Measurements from ENCODE around the gene NEB. TPM values are rescaled to one million over a fixed set of nuclear protein-coding genes. Genes with fewer than 3 reads are reported as not detected.

Gene NEB
- total and polyA plus RNA-seq, 2 of the 13 experiments (the other 11 are each of a cell fraction or from before 2014, with no cell fraction given) = 0.21 to 0.24 TPM

DNA sequence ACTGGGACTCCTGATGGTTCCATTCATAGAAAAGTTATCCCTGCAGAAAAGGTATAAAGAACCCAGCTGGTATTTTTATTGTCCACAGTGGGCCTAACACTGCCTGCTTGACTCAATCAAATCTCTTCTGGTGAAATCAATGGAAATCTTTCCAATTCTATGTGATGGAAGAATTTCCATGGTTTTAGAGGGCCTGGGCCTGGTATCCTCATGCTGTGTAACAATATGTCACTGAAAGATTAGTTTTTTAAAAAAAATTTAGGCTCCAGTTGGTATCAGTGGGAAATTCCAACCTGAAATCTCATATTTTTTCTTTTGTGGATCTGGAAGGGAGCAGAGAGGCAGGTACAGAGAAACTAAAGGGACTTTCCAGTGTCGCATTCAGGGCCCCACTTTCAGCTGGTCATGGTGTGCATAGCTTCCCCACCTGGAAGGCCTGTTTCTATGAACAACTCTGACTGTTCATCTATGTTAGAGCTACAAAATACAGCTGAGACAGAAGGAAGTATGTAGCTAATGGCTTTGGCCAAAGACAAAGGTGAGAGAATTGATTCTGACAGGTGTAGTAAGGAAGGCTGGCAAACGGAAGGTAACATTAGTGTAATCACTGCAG is 20.9 kb downstream of the NEB start:
- ChIA-PET CTCF (ENCODE audit: low intra/inter-chr PET ratio, low total read pairs) (no interaction called here), POLR2A (no interaction called here)
- no peak for ATAC-seq
- in situ Hi-C loops (cut with HindIII; ENCODE audit: extremely low pct_ligation_motif_present, low pct_unique_long_range_greater_than_20kb) (no loop called here), intact Hi-C loops (cut with micrococcal nuclease; ENCODE audit: unreplicated experiment) (no loop called here)
- no peak for DNase-seq (ENCODE audit: low spot score)
- Histone ChIP-seq H3K4me1 (ENCODE audit: insufficient read depth, low read length) (no peaks in the 10 kb centered on the region), H3K4me3 (replicated peaks in 1 of 3; ENCODE audit: insufficient read depth in 1 of 3, low read depth in 2 of 3, low read length in 3 of 3) (no peak overlapping the region), H3K27me3 (ENCODE audit: control insufficient read depth in 1 of 2, insufficient read depth in 2 of 2, low read length in 2 of 2) (peaks cover 0 to 12% of the 10 kb centered on the region in 2 experiments; a peak in 1 of 5 replicates), H3K9me3 (ENCODE audit: low read length) (no peaks in the 10 kb centered on the region), H3K4me2 (ENCODE audit: low read depth, low read length) (no peak overlapping the region), H2AFZ (ENCODE audit: low read length) (no peak overlapping the region), H3K36me3 (replicated peaks in 1 of 2; ENCODE audit: control insufficient read depth in 1 of 2, insufficient read depth in 2 of 2, low read length in 2 of 2) (no peaks in the 10 kb centered on the region), H4K20me1 (ENCODE audit: insufficient read depth, low read length) (no peaks in the 10 kb centered on the region), H3K9ac (ENCODE audit: insufficient read depth, low read depth, low read length) (no peak overlapping the region), H3K27ac (ENCODE audit: extremely low read length, insufficient read depth, low read length) (no peak overlapping the region), H3K79me2 (ENCODE audit: insufficient read depth, low read length) (no peaks in the 10 kb centered on the region)
- 60% methylated on average over 2 of the region's 2 CpGs for WGBS (ENCODE audit: low lambda C conversion rate)
- BruUV-seq (replicated peaks) = no TSS peak
- no peak for TF ChIP-seq YEATS4 (CRISPR knock-in tag; IDR thresholded peaks at IDR 0.05; ENCODE audit: borderline replicate concordance)
- TF ChIP-seq MYPOP (CRISPR knock-in tag; IDR thresholded peaks at IDR 0.05) = no peak
- no peak for TF ChIP-seq HIVEP1 (CRISPR knock-in tag; IDR thresholded peaks at IDR 0.05)
- no peak for TF ChIP-seq FOXK1 (CRISPR knock-in tag; IDR thresholded peaks at IDR 0.05; ENCODE audit: borderline replicate concordance, low read depth)
- TF ChIP-seq ZNF510 (CRISPR knock-in tag; IDR thresholded peaks at IDR 0.05; ENCODE audit: low read depth) = no peak
- TF ChIP-seq NFAT5 (CRISPR knock-in tag; IDR thresholded peaks at IDR 0.05) = no peak
- TF ChIP-seq POLR2A (IDR thresholded peaks at IDR 0.05; ENCODE audit: insufficient read depth in 1 of 2, low read depth in 2 of 2, low read length in 2 of 2) = no peak
- no peak for TF ChIP-seq ZBTB46 (CRISPR knock-in tag; IDR thresholded peaks at IDR 0.05; ENCODE audit: borderline replicate concordance)
- no peak for TF ChIP-seq ZNF335 (CRISPR knock-in tag; IDR thresholded peaks at IDR 0.05)
- TF ChIP-seq EEA1 (CRISPR knock-in tag; IDR thresholded peaks at IDR 0.05; ENCODE audit: borderline replicate concordance) = no peak
- peak; percentile 39 for FAIRE-seq
